ENCODE results near the gene CARD16.
"Not testable (repeated sequence)": the region's sequence is repeated elsewhere in the genome, so short reads cannot be mapped to it uniquely, and the experiment has no call there.

The CARD16 gene

DNA sequence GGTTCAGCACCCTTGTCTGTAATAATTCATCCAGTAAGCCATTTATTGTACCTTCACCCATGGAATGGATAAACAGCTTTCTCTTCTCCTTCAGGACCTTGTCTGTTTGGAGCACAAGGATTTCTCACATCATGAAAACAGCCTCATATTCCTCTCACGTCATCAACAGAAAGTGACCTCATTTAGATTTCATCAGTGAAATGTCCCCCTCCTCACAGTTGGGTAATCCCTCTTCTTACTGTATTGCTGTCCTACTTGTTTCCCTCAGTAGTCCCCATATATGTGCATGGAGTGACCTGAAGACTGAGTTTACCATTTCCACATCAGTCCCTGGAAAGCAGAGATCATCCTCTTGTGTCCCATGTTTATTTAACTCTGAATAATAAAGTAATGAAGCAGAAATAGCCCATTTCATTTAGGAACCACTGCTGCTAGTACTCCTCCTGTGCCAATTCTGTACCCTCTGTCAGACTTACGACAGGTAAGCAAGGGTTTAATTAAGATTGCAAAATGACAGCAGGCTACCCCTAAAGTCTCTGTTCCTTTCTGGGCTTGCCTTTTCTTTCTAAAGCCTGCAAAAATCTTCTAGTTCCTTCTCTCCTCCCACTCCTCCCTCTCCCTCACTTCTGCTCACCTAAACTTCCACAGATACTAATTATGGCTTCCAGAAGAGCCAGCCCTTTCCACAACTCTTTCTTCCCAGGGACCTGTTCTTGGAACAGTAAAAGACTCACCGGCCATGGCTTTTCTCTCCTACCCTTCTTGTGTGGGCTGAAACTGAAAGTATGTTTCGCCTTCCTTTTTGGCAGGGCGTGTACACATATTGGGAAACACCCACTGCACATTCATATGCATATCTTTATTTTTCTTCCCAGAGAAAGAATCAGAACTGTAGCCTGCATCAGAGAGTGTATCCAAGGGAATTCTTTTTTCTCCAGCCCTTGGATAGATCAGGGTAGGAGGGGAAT lies at the start of gene CARD16:
TSS of gene CARD16 (minus strand) at position 779 of the 968 bp plus-strand sequence. CDS start at position 741, 38 bp downstream.
- peak; percentile 90 for DNase-seq

DNA sequence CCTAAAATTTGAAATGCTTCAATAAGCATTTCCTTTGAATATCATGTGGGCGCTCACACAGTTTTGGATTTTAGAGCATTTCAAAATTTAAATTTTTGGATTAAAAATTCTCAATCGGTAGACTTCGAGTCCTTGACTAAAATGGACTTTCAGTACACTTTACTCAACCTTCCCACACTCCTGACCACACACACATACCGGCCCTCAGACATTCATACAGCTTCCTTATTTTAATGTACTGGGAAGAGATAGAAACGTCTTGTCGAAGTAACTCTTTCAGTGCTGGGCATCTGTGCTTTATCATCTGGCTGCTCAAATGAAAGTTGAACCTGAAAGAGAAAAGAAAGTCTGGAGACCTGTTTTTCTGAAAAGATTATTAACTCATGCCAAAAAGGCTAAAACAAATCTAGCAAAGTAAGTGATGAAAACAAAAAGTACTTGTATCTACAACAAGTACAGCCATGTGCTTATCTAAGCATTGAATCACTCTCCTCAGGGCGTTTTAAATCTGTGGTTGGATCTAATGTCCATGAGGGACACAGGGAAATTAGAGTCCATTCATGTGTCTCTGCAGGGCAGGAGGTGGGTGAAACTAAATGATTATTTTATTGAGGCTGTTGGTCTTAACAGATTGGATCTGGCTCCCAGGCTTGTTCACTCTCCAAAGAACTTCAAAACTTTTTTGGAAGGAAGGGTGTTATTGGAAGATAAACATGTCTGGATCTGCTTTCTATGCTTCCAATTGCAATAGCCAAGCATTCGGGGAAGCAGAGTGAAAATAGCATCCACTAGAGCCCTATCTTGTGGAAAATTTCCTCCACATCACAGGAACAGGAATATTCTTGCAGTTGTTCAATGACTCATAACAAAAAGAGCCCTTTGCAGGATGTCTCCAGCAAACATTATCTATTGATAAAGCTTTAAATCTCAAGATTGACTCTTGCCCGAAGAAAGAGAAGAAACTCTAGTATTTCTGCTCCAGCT lies 47.4 kb upstream of the CARD16 start:
- peak; percentile 59 for DNase-seq

DNA sequence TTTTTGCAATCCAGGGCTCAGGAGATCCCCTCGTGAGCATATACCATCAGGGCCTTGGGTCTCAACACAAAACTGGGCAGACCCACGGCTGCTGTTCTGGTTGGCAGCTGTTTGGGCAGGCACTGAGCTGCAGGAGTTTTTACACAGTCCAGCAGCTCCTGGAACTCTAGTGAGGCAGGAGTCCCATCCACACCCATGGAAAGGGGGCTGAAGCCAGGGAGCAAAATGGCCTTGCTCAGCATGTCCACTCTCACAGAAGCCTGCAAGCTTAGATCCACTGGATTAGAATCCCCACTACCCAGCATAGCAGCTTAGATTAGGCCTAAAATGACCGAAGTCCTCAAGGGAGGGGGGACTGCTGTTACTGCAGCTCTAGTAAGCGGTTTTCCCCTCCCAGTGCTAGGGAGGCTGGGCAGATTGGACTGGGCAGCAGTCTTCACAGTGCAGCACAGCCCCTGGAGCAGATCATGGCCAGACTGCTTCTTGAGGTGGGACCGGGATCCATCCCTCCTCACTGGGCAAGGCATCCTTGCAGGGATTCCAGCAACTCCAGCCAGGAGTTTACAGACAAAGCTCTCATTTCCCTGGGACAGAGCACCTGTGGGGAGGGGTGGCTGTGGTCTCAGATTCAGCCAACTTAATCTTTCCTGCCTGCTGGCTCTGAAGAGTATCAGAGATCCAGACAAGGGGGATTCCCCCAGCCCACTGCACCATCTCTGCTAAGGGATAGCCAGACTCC lies 36.4 kb upstream of the CARD16 start:
- no peak for DNase-seq

DNA sequence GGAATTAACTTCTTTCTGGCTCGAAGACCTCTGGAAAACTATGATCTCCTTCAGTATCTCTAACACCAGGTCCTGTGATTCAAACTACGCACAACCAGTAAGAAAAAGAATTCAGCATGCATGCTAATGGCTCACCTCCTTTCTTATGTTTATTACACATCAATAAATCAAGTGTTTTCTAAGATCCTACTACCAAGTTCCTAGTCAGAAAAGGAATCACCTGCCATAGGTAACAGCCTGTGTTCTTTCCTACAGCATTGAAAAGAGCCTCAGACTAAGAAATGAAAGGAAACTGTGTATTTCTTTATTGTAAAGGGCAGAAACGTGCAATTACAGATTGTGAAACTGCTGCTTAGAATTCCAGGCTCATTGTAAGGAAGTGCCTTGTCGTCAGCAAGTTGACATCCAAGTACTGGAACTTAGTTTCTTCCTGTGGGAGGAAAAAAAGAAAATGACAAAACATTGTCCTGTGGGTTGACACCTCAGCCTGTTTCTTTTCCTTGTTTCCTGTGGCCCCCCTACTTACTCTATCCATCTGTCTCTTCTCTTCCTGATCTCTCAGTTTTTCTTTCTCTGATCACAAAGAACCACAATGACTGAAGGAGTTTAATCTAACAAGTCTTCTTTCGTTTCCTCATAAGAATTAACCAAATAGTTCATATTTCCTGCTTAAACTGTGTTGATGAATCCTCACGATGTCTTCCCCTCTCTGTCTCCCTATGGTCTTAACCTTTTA lies 35.2 kb upstream of the CARD16 start:
- DNase-seq: peak; percentile 68

DNA sequence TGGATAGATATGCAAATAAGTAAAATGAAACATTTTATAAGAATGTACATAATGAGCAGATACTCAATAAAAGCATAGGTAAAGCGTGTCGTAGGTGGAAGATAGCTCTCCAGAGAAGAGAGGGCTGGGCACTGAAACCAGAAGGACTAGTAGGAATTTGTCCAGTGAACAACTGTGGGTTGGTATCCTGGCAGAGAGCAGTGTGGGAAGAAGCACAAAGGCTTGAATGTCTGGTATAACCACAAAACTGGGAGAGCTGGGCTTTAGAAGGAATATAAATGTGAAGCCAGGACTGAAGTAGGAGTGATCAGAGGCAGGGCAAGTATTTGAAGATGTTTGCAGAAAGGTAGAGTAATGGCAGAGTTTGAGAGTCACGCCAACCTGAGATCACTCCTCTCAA lies 33.1 kb upstream of the CARD16 start:
- no peak for DNase-seq

DNA sequence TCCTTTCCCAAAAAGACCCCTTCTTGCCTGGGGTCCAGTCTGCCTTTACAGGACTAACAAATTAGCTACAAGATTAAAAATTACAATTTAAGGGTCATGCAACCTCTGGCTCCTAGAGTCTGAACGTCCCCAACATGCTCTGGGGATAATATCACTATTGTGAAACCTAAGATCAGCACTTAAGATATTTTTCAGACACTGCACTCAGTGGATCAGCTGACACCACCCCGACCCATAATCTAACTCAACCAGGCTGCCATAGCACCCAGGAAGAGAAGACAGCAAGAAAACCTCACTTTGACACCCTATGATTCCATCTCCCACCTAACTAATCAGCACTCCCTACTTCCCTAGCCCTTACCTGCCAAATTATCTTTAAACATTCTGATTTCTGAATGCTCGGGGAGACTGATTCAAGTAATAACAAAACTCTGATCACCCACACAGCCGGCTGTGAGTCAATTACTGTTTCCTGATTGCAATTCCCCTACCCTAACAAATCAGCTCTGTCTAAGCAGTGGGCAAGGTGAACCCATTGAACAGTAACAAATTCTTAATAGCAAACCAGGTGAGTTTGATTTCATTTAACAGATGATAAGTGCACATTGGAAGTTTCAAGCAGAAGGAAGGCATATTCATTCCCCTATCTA lies 32.1 kb upstream of the CARD16 start:
- DNase-seq: not testable (repeated sequence)

DNA sequence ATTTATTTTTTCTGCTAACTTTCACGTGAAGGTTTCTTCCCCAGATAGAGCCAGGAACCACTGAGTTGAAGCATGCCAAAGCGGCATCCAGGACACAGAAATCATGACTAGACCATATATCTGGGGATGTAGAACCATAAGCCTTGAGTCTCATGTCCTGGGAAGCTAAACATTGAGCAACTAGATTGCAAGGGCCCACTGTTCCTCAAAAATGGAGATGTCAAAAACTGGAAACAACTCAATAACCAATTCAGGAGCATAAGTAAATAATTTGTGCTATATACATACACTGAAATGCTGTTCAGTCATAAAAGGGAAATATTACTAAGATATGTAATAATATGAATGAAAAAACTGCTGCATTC lies 29.0 kb upstream of the CARD16 start:
- peak; percentile 7 for DNase-seq

DNA sequence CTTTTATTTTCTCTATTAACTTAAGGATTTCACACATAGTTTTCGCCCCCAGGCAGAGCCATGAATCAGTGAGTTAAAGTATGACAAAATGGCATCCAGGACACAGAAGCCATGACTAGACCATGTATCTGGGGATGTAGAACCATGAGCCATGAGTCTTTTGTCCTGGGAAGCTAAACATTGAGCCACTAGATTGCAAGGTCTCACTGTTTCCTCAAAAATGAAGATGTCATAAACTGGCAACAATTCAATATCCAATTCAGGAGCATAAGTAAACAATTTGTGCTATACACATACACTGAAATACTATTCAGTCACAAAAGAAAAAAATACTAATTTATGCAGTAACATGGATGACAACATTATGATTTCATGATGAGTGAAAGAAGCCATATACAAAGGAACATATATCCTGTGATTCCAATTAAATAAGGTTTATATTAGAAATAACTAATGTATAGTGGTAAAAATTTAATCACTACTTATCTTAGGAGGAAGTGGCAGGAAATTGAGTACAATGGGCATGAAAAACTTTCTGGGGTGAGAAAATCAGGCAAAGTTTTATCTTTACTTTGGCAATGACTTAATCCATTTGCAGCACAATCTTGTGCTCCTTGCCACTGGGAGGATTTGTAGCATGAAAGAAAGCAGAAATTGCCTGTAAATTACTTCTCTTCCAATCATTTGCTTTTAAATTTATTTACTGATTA lies 28.5 kb upstream of the CARD16 start:
- peak; percentile 20 for DNase-seq

DNA sequence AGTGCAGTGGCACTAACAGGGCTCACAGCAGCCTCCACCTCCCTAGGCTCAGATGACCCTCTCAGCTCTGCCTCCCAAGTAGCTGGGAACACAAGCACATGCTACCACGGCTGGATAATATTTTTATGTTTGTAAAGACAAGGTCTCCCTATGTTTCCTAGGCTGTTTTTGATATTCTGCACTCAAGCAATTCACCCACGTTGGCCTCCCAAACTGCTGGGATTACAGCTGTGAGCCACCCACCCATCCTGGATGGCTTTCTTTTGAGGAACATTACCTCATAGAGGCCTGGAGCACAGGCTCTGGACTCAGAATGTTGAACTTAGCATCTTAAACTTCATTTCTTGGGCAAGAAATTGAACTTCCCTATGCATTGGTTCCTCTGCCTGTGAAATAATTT lies 26.9 kb upstream of the CARD16 start:
- not testable (repeated sequence) for DNase-seq

DNA sequence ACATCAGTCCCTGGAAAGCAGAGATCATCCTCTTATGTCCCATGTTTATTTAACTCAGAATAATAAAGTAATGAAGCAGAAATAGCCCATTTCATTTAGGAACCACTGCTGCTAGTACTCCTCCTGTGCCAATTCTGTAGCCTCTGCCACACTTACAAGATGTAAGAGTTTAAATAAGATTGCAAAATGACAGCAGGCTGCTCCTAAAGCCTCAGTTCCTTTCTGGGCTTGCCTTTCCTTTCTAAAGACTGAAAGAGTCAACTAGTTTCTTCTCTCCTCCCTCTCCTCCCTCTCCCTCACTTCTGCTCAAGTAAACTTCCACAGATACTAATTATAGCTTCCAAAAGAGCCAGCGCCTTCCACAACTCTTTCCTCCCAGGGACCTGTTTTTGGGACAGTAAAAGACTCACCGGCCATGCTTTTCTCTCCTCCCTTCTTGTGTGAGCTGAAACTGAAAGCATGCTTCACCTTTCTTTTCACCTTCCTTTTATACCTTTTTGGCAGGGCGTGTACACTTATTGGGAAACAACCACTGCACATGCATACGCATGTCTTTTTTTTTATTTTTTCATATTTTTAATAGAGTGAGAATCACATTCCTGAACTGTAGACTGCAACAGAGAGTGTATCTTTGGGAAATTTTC lies 26.1 kb upstream of the CARD16 start:
- peak; percentile 34 for DNase-seq

DNA sequence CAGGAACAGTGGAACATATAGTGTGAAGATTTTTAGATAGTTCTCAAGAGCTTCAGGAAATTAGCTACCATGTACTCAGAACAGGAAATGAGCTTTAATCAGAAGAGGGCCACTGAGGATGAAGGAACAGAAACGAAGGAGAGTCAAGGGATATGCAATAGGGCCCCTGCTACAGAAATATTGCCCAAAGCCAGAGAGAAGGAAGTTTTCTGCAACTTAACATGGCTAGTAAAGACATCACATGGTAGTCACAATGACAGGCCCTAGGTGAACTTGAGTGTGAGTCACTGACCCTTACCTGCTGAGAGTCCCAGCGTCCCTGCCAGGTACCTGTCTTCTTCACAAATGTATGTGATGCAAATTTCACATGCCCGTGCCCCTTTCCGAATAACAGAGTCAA lies 25.2 kb upstream of the CARD16 start:
- peak; percentile 55 for DNase-seq

DNA sequence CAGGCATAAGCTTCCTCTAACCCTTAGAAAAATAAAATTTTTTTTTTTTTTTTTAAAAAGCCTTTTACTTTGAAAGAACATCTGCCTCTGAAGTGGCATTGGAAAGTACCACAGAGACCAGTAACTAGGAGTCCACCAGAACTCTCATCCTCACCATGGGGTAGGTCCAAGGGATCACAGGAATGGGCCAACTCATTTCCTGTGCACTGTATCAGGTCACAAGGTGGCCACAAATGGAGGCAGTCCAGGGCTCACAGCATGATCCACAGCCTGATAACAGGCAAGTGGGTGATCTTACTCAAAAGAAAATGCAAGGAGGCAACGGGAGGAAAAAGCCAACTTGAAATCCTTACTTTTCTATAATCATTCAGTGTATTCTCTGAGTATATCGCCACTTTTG lies 24.6 kb upstream of the CARD16 start:
- not testable (repeated sequence) for DNase-seq

DNA sequence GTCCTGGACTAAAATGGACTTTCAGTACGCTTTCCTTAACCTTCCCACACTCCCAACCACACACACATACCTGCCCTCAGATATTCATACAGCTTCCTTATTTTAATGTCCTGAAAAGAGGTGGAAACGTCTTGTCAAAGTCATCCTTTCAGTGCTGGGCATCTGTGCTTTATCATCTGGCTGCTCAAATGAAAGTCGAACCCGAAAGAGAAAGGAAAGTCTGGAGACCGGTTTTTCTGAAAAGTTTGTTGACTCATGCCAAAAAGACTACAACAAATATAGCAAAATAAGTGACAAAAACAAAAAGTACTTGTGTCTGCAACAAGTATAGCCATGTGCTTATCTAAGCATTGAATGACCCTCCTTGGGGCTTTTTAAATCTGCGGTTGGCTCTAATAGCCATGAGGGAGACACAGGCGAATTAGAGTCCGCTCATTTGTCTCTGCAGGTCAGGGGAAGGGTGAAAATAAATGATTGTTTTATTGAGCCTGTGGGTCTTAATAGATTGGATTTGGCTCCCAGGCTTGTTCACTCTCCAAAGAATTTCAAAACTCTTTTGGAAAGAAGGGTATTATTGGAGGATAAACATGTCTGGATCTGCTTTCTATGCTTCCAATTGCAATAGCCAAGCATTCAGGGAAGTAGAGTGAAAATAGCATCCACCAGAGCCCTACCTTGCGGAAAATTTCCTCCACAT lies 18.3 kb upstream of the CARD16 start:
- DNase-seq: not testable (repeated sequence)

DNA sequence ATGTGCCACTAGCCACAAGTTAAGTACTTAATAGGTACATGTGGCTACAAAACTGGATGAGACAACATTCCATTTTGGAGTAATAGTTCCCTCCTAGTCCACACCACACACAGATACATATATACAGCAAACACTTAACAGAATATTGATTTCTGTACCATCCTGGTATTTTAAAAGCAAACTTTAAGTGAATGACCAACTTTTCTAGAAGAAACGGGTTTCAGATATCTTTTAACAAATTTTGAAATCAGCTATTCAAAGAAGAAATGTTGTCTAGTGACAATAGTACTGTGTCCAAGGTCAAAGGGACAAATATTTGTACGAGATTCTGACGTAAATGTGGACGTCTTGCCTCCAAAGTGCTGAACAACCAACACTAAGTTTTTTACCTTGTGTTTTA lies 12.3 kb upstream of the CARD16 start:
- DNase-seq: no peak

DNA sequence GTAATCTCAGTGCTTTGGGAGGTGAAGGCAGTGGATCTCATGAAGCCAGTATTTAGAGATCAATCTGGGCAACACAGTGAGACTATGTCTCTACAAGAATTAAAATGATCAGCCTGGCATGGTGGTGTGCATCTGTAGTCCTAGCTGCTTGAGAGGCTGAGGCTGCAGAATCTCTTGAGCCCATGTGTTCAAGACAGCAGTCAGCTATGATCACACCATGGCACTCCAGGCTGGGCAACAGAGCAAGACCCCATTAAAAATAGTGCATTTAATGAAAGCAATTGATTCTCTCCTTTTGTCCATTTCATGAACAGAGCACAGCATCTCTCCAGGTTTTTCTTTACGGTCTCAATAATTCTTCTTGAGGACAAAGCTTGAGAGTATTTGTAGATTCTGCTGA lies 11.3 kb upstream of the CARD16 start:
- no peak for DNase-seq

DNA sequence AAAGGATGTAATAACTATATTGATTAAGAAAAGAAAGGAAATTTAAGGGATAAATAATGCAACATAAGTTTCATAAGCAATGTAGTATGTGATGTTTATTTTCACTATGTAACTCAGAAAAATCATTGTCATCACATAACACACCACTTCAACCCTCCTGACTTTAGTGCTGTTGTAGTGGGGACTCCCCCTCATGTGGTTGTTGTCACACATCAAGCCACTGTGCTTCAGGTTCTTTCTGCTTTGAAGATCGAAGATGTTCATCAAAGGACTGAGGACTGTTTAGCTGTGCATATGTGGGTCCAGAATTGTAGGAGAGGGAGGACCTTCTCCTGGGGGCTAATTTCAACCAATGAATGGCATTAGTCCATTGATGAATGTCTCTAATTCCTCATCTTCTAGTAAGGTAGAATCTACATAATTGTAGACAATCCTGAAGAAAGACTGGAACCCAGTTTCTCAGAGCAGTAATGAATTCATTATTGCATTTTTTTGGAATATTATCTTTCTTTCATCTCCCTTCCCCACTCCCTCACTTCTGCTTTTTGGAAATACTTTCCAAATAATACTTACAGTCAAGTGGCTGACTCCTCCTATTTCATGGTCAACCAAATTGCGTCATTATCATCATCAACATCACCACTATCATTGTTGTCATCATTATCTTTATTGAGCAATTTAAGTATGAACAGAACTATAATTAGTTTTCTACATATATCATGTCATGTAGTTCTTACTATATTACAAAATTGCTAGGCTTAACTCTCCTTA lies 9.8 kb upstream of the CARD16 start:
- peak; percentile 63 for DNase-seq

DNA sequence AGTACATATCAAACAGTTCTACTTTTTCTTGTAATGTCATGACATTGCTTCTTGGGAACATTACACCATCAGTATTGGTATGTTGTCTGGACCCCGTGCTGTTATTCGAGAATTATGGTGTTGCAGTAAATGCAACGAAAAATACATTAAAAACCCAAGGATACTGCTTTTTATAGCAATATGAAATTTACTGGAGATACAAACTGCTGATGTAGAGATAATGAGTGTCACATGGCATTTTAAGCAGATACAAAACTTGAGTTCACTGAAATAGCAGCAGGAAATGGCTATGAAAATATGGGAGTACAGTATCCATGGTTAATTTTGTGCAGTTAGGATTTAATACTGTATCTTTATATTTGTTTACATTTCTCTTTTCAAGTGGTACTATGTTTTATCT lies 7.4 kb upstream of the CARD16 start:
- no peak for DNase-seq

DNA sequence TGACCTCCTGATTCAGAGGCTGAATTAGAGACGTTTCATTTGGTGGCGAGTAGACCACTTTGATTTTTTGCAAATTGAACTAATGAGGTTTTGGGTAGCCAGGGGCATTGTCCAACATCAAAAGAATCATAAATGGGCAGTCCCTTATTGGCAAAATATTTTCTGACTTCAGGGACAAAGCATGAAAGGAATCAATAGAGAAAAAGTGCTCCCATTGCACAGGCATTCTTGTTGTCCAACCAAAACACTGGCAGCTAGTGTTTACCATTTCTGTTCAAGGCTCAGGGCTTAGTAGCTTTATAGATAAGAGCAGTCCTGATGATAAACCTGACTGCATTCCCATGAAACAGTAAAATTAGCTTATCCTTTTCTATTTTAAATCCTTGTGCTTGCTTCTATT lies 6.4 kb upstream of the CARD16 start:
- DNase-seq: no peak

DNA sequence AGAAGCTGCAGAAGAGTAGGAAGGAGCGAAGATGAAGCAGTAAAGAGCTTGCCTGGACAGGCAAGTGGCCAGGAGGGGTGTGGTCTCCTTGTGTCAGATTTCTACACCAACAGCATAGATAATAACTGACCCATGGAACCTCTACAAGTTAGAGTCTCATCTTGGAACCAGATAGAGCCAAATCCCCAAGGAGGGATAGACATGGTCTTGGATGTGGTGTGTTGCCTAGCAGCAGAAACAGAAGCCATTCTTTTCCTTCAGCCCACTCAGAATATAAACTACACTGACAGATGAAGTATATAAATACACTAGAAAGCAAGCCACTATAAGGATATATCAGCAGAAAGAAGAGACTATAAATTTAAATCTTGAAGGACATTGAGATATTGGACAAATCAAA lies 4.3 kb upstream of the CARD16 start:
- DNase-seq: no peak
